ENCODE results near the gene TMEM217. TPM values are rescaled to one million over a fixed set of nuclear protein-coding genes. Genes with fewer than 3 reads are reported as not detected.
"Not testable (repeated sequence)": the region's sequence is repeated elsewhere in the genome, so short reads cannot be mapped to it uniquely, and the experiment has no call there.

The TMEM217 gene
- polyA plus RNA-seq, 1 donor, result 1.5 TPM

DNA sequence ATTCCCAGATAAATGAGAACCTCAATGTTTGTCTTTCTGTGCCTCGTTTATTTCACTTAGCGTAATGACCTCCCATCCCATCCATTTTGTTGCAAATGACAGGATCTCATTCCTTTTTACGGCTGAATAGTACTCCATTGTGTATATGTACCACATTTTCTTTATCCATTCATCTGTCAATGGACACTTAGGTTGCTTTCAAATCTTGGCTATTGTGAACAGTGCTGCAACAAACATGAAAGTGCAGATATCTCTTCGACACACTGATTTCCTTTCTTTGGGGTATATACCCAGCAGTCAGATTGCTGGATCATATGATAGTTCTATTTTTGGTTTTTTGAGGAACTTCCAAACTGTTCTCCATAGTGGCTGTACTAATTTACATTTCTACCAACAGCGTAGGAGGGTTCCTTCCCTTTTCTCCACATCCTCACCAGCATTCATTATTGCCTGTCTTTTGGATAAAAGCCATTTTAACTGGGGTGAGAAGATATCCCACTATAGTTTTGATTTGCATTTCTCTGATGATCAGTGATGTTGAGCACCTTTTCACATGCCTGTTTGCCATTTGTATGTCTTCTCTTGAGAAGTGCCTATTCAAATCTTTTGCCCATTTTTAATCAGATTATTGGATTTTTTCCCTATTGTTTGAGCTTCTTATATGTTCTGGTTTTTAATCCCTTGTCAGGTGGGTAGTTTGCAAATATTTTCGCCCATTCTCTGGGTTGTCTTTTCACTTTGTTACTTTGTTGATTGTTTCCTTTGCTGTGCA lies 71.8 kb downstream of the TMEM217 start:
- not testable (repeated sequence) for H3K4me3 ChIP-seq (ENCODE audit: low read length); DNase-seq; H3K4me1 ChIP-seq (ENCODE audit: control insufficient read depth, insufficient read depth, low read length); H3K27ac ChIP-seq (ENCODE audit: low read length); H3K27me3 ChIP-seq (ENCODE audit: control insufficient read depth, insufficient read depth, low read length); H3K9me3 ChIP-seq (ENCODE audit: control insufficient read depth, low read depth, low read length); H3K36me3 ChIP-seq (ENCODE audit: control insufficient read depth, insufficient read depth, low read length)
- WGBS (ENCODE audit: insufficient coverage, low lambda C conversion rate), result 100% methylated on average over 1 of the region's 6 CpGs

DNA sequence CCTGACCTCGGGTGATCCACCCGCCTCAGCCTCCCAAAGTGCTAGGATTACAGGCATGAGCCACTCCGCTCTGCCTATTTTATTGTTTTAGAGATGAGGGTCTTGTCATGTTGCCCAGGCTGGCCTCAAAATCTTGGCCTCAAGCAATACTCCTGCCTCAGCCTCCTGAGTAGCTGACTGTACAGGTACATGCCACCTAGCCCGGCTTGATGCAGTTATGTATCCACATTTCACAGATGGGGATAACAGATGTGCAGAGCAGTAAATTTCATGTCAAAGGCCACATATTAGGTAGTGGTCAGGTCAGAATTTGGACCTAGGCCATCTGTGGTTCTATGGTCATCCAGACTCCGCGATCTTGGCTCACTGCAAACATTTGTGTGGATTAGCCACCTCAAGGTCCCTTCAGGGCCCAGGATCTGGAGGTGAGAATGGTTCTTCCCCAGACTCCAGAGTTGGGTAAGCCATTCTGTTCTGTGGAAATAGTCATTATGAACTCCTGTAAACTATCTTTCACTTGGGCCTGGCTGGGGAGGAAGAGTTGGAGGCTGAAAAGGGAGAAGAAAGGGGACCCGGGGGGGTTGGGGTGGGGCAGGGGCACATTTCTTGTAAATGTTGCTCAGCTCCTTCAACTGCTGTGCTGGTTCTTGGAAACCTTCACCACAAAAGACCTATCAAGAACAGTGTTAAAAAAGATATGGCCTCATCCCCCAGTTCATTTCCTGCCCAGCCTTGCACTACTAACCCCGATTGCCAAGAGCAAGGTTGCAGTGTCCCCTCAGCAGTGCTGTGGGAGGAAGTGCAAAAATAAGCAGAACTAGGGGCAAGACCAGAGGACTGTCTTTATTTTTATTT lies 75.0 kb downstream of the TMEM217 start:
- H3K36me3 ChIP-seq (ENCODE audit: control insufficient read depth, insufficient read depth, low read length), result no peaks in the 10 kb centered on the region
- WGBS (ENCODE audit: insufficient coverage, low lambda C conversion rate), result no CpG with 5 or more reads among the region's 8 CpGs
- no peak overlapping the region for H3K27ac ChIP-seq (ENCODE audit: low read length)
- DNase-seq, result no peak
- H3K4me3 ChIP-seq (ENCODE audit: low read length), result no peak overlapping the region
- no peaks in the 10 kb centered on the region for H3K9me3 ChIP-seq (ENCODE audit: control insufficient read depth, low read depth, low read length)
- no peaks in the 10 kb centered on the region for H3K4me1 ChIP-seq (ENCODE audit: control insufficient read depth, insufficient read depth, low read length)
- no peaks in the 10 kb centered on the region for H3K27me3 ChIP-seq (ENCODE audit: control insufficient read depth, insufficient read depth, low read length)

DNA sequence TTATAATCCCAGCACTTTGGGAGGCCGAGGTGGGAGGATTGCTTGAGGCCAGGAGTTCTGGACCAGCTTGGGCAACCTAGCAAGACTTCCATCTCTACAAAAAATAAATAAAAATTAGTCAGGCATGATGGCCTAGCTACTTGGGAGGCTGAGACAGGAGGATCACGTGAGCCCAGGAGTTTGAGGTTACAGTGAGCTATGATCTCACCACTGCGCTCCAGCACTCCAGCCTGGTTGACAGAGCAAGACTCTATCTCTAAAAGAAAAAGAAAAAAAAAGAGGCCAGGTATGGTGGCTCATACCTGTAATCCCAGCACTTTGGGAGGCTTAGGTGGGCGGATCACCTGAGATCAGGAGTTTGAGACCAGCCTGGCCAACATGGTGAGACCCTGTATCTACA lies 77.3 kb downstream of the TMEM217 start:
- H3K4me1 ChIP-seq (ENCODE audit: control insufficient read depth, insufficient read depth, low read length); H3K9me3 ChIP-seq (ENCODE audit: control insufficient read depth, low read depth, low read length); H3K27me3 ChIP-seq (ENCODE audit: control insufficient read depth, insufficient read depth, low read length); H3K36me3 ChIP-seq (ENCODE audit: control insufficient read depth, insufficient read depth, low read length); DNase-seq; H3K27ac ChIP-seq (ENCODE audit: low read length); H3K4me3 ChIP-seq (ENCODE audit: low read length): not testable (repeated sequence)
- WGBS (ENCODE audit: insufficient coverage, low lambda C conversion rate), result 100% methylated on average over 1 of the region's 4 CpGs

DNA sequence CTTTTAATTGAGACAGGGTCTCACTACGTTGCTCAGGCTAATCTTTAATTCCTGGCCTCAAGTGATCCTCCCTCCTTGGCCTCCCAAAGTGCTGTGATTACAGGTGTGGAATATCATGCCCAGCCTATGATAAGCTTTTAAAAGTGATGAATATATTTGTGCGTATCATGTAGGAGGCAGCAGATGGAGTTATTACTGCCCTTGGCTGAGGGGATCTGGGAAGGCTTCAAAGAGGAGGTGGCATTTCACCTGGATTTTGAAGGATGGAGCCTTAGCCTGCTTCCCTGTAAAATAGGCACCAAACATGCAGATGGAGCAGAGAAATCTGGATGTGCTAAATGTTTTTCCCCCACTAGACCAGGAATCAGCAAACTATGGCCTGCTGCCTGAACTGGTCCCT lies 77.9 kb downstream of the TMEM217 start:
- Histone ChIP-seq H3K4me1 (ENCODE audit: control insufficient read depth, insufficient read depth, low read length) (no peaks in the 10 kb centered on the region), H3K27me3 (ENCODE audit: control insufficient read depth, insufficient read depth, low read length) (no peaks in the 10 kb centered on the region), H3K36me3 (ENCODE audit: control insufficient read depth, insufficient read depth, low read length) (peaks cover 4% of the 10 kb centered on the region), H3K4me3 (ENCODE audit: low read length) (no peak overlapping the region), H3K27ac (ENCODE audit: low read length) (no peak overlapping the region), H3K9me3 (ENCODE audit: control insufficient read depth, low read depth, low read length) (no peaks in the 10 kb centered on the region)
- WGBS (ENCODE audit: insufficient coverage, low lambda C conversion rate), result no CpG with 5 or more reads among the region's 2 CpGs
- no peak for DNase-seq

DNA sequence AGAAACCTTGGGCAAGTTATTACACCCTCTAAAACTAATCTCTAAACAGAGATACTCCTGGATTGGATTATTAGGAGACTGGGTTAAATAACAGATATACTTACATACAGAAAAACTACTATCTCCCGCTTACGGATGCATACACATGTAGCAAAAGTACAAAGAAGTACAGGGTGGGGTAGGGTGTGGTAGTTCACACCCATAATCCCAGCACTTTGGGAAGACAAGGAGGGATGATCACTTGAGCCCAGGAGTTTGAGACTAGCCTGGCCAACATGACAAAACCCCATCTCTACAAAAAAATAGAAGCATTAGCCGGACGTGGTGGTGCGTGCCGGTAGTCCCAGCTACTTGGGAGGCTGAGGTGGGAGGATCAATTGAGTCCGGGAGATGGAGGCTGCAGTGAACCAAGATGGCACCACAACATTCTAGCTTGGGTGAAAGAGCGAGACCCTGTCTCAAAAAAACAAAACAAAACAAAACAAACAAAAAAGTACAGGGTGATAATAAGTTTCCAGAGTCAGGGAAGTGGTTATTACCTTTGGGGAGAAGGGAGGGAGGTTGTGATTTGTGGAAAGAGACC lies 79.9 kb downstream of the TMEM217 start:
- Histone ChIP-seq H3K36me3 (ENCODE audit: control insufficient read depth, insufficient read depth, low read length) (peaks cover 24% of the 10 kb centered on the region), H3K9me3 (ENCODE audit: control insufficient read depth, low read depth, low read length) (no peaks in the 10 kb centered on the region), H3K4me1 (ENCODE audit: control insufficient read depth, insufficient read depth, low read length) (peaks cover 11% of the 10 kb centered on the region), H3K27me3 (ENCODE audit: control insufficient read depth, insufficient read depth, low read length) (no peaks in the 10 kb centered on the region), H3K27ac (ENCODE audit: low read length) (no peak overlapping the region), H3K4me3 (ENCODE audit: low read length) (no peak overlapping the region)
- WGBS (ENCODE audit: insufficient coverage, low lambda C conversion rate), result no CpG with 5 or more reads among the region's 8 CpGs
- DNase-seq, result no peak

DNA sequence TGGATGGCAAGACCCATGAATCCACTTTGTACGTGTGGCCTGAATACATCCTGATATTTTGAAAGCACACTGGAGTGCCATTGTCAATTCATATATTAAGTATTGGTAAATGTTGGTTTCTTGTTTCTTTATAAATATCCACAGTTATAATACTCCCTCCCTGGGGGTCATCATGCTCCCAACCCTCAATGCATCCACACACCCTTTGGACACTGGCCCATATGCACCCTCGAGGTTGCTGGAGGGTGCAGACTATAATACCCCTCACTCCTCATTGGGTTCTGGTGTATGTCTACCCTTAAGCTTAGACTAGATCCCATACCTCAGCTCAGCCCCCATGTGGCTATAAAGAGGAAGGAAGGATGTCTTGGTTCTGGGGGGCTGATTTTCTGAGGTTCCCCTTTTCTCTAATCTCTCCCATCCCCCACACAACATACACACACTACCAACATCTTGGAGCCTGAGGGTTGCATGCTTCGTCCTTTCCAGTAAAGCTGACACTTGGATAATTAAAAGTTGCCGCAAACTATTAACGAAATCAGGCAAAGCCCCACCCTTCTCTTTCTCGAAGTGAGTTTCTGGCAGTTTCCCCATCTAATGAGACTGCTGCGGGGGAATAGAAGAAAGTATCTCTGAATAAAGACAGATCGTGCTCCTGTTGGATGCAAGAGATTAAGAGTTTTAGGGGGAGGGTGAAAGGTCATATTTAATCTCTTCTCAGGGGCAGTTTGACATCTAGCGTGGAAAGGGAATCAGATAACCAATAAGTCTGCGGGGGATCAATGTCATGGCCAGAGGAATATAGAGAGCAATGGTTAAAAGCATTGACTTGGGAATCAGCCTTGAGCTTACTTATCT lies 80.6 kb downstream of the TMEM217 start:
- DNase-seq, result no peak
- H3K36me3 ChIP-seq (ENCODE audit: control insufficient read depth, insufficient read depth, low read length), result peaks cover 31% of the 10 kb centered on the region
- H3K4me1 ChIP-seq (ENCODE audit: control insufficient read depth, insufficient read depth, low read length), result peaks cover 18% of the 10 kb centered on the region
- WGBS (ENCODE audit: insufficient coverage, low lambda C conversion rate), result 0% methylated on average over 2 of the region's 10 CpGs
- H3K9me3 ChIP-seq (ENCODE audit: control insufficient read depth, low read depth, low read length), result no peaks in the 10 kb centered on the region
- no peak overlapping the region for H3K4me3 ChIP-seq (ENCODE audit: low read length)
- no peaks in the 10 kb centered on the region for H3K27me3 ChIP-seq (ENCODE audit: control insufficient read depth, insufficient read depth, low read length)
- no peak overlapping the region for H3K27ac ChIP-seq (ENCODE audit: low read length)

DNA sequence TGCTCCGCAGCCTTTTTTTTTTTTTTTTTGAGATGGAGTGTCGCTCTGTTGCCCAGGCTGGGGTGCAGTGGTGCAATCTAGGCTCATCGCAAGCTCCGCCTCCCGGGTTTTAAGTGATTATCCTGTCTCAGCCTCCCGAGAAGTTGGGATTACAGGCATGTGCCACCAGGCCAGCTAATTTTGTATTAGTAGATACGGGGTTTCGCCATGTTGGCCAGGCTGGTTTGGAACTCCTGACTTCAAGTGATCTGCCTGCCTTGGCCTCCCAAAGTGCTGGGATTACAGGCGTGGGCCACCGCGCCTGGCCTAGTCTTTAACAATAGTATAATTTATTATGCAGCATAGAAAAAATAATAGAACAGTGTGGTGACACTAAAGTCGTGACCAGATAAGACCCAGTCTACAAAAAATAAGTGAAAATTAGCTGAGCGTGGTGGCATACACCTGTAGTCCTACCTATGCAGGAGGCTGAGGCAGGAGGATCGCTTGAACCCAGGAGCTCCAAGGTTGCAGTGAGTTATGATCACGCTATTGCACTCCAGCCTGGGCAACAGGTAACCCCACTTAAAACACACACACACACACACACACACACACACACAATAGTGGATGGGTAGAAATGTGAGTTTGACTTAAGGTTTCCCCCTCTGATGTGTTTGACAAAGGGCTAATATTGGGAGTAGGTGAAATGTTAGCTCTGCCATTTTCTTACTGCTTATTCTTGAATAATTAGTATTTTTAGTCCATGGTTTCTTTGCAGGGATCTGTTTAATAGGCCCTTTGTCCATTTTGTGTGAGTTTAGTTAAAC lies 81.5 kb downstream of the TMEM217 start:
- H3K36me3 ChIP-seq (ENCODE audit: control insufficient read depth, insufficient read depth, low read length), result peaks cover 32% of the 10 kb centered on the region
- peaks cover 19% of the 10 kb centered on the region for H3K4me1 ChIP-seq (ENCODE audit: control insufficient read depth, insufficient read depth, low read length)
- no peak overlapping the region for H3K27ac ChIP-seq (ENCODE audit: low read length)
- H3K4me3 ChIP-seq (ENCODE audit: low read length), result no peak overlapping the region
- DNase-seq, result no peak
- no CpG with 5 or more reads among the region's 15 CpGs for WGBS (ENCODE audit: insufficient coverage, low lambda C conversion rate)
- no peaks in the 10 kb centered on the region for H3K9me3 ChIP-seq (ENCODE audit: control insufficient read depth, low read depth, low read length)
- H3K27me3 ChIP-seq (ENCODE audit: control insufficient read depth, insufficient read depth, low read length), result no peaks in the 10 kb centered on the region

DNA sequence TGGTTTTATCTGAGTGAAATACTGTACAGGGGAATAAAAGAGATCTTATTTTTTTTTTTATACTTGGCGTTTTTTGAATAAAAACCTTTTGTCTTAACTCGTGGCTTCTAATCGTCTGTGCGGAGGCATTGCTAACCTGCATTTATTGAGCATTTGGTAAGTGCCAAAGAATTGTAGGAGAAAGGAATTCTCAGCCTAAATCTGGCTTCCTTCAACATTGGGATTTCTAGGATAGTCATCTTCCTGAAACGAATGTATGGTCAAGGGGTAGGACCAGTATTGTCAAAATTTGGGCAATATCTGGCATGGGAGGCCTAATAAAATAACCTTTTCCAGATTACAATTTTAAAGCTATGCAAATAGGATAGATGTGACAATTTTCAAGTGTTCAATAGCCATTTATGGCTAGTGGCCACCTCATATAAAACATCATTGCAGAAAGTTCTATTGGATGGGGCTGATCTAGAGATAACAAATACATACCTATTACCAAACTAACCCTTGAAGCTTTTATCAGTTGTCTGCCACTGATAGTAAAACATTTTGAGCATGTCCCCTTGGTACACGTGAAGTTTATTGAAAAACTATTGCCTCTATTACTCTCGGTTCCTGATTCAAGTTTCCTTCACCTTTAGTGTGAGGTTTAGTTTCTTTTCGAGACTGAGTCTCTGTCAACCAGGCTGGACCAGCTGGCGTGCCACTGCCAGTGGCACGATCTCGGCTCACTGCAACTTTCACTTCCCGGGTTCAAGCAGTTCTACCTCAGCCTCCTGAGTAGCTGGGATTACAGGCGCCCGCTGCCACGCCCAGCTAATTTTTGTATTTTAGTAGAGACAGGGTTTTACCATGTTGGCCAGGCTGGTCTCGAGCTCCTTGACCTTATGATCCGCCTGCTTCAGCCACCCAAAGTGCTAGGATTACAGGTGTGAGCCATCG lies 82.3 kb downstream of the TMEM217 start:
- Histone ChIP-seq H3K36me3 (ENCODE audit: control insufficient read depth, insufficient read depth, low read length) (peaks cover 35% of the 10 kb centered on the region), H3K4me1 (ENCODE audit: control insufficient read depth, insufficient read depth, low read length) (peaks cover 19% of the 10 kb centered on the region), H3K27me3 (ENCODE audit: control insufficient read depth, insufficient read depth, low read length) (no peaks in the 10 kb centered on the region), H3K27ac (ENCODE audit: low read length) (no peak overlapping the region), H3K9me3 (ENCODE audit: control insufficient read depth, low read depth, low read length) (no peaks in the 10 kb centered on the region), H3K4me3 (ENCODE audit: low read length) (no peak overlapping the region)
- 93% methylated on average over 7 of the region's 18 CpGs for WGBS (ENCODE audit: insufficient coverage, low lambda C conversion rate)
- no peak for DNase-seq
